Measurements from ENCODE around the gene NCOA3. TPM values are rescaled to one million over a fixed set of nuclear protein-coding genes. Genes with fewer than 3 reads are reported as not detected.
A peak's percentile ranks its signal among the peaks of the same experiment; 100 is the strongest.

NCOA3 gene
- total RNA-seq, 5 donors from 2014 or later (not counting 1 experiment from before 2014, with no cell fraction given): 64.4 to 89.2 (median 68.9) TPM

GRCh38 chr20:47600967-47601547 is 99.4 kb downstream of the NCOA3 start:
- H3K27ac Mint-ChIP-seq: no peak overlapping the region
- H3K4me1 Mint-ChIP-seq: peaks cover 59 to 66% (median 61%) of the 10 kb centered on the region in 3 donors
- POLR2A ChIA-PET: no interaction called here

DNA sequence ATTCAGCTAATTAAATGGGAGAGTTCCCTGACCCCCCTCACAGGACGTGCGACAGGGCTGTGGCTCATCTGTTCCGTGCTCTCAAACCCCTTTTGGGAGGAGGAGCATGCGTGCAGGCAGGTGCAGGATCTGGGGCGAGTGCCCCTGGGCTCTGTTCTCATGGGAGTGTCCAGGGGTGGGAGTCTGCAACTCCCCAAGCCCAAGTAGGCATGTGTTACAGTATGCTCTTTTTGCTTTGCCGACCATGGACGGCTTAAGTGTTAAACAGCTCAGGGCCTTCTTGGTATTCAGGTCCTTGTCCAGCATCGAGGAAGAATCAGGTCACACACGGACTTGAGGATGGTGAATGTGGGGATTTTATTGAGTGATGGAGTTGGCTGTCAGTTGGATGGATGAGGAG is 101.6 kb downstream of the NCOA3 start:
- H3K4me3 Mint-ChIP-seq: peak overlapping the region in 1 of 3 donors; percentile 8
- Histone ChIP-seq H3K9me3 (no peaks in the 10 kb centered on the region), H3K27ac (ENCODE audit: low read length) (no peak overlapping the region), H3K4me1 (ENCODE audit: control insufficient read depth in 1 of 2, extremely low read depth in 1 of 2, insufficient read depth in 2 of 2, low read length in 2 of 2) (peaks cover 7 to 19% of the 10 kb centered on the region in 2 experiments), H3K4me3 (ENCODE audit: control insufficient read depth in 1 of 2, extremely low read depth in 1 of 2, low read length in 1 of 2) (no peak overlapping the region), H3K36me3 (ENCODE audit: control insufficient read depth in 2 of 2, extremely low read depth in 1 of 2, insufficient read depth in 1 of 2, low read length in 1 of 2) (no peaks in the 10 kb centered on the region), H3K27me3 (replicated peaks in 1 of 2; ENCODE audit: control insufficient read depth in 2 of 2, extremely low read depth in 1 of 2, insufficient read depth in 2 of 2, low read length in 1 of 2) (no peaks in the 10 kb centered on the region)
- H3K9me3 Mint-ChIP-seq: no peaks in the 10 kb centered on the region
- POLR2A ChIA-PET: no interaction called here
- no peak for ATAC-seq (replicated peaks in 1 of 4)
- H3K4me1 Mint-ChIP-seq: peaks cover 75 to 78% (median 75%) of the 10 kb centered on the region in 3 donors
- DNase-seq: no peak
- 96% methylated on average over 5 of the region's 9 CpGs for WGBS (ENCODE audit: insufficient coverage)
- H3K27ac Mint-ChIP-seq: peak overlapping the region in 1 of 2 donors; percentile 60
- peaks cover 18% of the 10 kb centered on the region for H3K36me3 Mint-ChIP-seq
- CTCF ChIA-PET: no interaction called here
- no peaks in the 10 kb centered on the region for H3K27me3 Mint-ChIP-seq

More at GRCh38 chr20:47600967-47601547, 99.4 kb downstream of the NCOA3 start:
- H3K4me1 ChIP-seq (ENCODE audit: control insufficient read depth in 1 of 2, extremely low read depth in 1 of 2, insufficient read depth in 2 of 2, low read length in 2 of 2): peaks cover 3 to 13% of the 10 kb centered on the region in 2 experiments
- no CpG with 5 or more reads among the region's 9 CpGs for WGBS (ENCODE audit: insufficient coverage)
- DNase-seq (no peak), ATAC-seq (replicated peaks in 1 of 4) (no peak)
- CTCF ChIA-PET: interaction anchor here (1.0 to 2.0 kb wide), 3 partner anchors 8 to 327 kb away, joined by 3 to 6 read pairs (median 3); no protein-coding TSS in a partner anchor
- H3K9me3 Mint-ChIP-seq: no peaks in the 10 kb centered on the region
- H3K4me3 ChIP-seq (ENCODE audit: control insufficient read depth in 1 of 2, extremely low read depth in 1 of 2, low read length in 1 of 2): no peak overlapping the region
- H3K27ac ChIP-seq (ENCODE audit: low read length): no peak overlapping the region
- no peaks in the 10 kb centered on the region for H3K9me3 ChIP-seq
- no peak overlapping the region for H3K4me3 Mint-ChIP-seq
- H3K27me3 ChIP-seq (replicated peaks in 1 of 2; ENCODE audit: control insufficient read depth in 2 of 2, extremely low read depth in 1 of 2, insufficient read depth in 2 of 2, low read length in 1 of 2): no peaks in the 10 kb centered on the region
- H3K27me3 Mint-ChIP-seq: no peaks in the 10 kb centered on the region
- H3K36me3 ChIP-seq (ENCODE audit: control insufficient read depth in 2 of 2, extremely low read depth in 1 of 2, insufficient read depth in 1 of 2, low read length in 1 of 2): peaks cover 0 to 4% of the 10 kb centered on the region in 2 donors
- peaks cover 18% of the 10 kb centered on the region for H3K36me3 Mint-ChIP-seq

DNA sequence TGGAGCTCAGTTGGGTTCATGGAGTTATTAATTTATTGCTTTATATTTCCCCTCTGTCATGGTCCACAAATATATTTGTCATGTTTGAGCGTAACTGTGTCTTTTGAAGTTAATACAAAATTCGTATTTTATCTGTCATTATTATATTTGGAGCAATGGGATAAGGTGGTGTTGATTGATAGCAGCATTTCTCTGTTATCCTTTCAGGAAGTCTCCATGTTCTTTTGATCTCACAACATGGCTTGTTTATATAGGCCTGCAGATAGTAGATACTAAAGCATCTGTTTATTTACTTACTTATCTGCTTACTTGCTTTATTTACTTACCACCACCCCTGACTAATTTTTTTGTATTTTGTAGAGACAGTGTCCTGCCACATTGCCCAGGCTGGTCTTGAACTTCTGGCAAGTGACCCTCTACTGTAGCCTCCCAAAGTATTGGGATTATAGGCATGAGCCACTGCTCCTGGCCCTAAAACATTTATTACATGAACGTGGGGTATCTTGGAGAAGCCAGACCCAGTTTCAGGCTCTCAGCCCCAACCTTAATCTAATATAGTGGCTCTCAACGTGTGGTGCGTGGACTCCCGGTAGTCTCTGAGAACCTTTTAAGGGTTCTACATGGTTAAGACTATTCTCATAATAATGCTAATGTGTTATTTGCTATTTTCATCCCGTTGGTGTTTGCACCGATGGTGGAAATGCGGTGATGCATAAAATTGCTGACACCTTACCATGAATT is 104.2 kb downstream of the NCOA3 start:
- ChIA-PET CTCF (no interaction called here), POLR2A (no interaction called here)
- WGBS (ENCODE audit: insufficient coverage): 88% methylated on average over 2 of the region's 9 CpGs
- H3K27me3 Mint-ChIP-seq: no peaks in the 10 kb centered on the region
- H3K4me1 Mint-ChIP-seq: peaks cover 84 to 90% (median 85%) of the 10 kb centered on the region in 3 donors
- DNase-seq (no peak), ATAC-seq (replicated peaks in 1 of 4) (no peak)
- Histone ChIP-seq H3K27me3 (replicated peaks in 1 of 2; ENCODE audit: control insufficient read depth in 2 of 2, extremely low read depth in 1 of 2, insufficient read depth in 2 of 2, low read length in 1 of 2) (no peaks in the 10 kb centered on the region), H3K9me3 (no peaks in the 10 kb centered on the region), H3K4me1 (ENCODE audit: control insufficient read depth in 1 of 2, extremely low read depth in 1 of 2, insufficient read depth in 2 of 2, low read length in 2 of 2) (peaks cover 7 to 24% of the 10 kb centered on the region in 2 experiments), H3K27ac (ENCODE audit: low read length) (no peak overlapping the region), H3K4me3 (ENCODE audit: control insufficient read depth in 1 of 2, extremely low read depth in 1 of 2, low read length in 1 of 2) (no peak overlapping the region), H3K36me3 (ENCODE audit: control insufficient read depth in 2 of 2, extremely low read depth in 1 of 2, insufficient read depth in 1 of 2, low read length in 1 of 2) (no peaks in the 10 kb centered on the region)
- H3K36me3 Mint-ChIP-seq: peaks cover 11% of the 10 kb centered on the region
- peak overlapping the region; percentile 4 to 28 (median 10) for H3K4me3 Mint-ChIP-seq
- peak overlapping the region; percentile 64 to 75 for H3K27ac Mint-ChIP-seq
- H3K9me3 Mint-ChIP-seq: no peaks in the 10 kb centered on the region

DNA sequence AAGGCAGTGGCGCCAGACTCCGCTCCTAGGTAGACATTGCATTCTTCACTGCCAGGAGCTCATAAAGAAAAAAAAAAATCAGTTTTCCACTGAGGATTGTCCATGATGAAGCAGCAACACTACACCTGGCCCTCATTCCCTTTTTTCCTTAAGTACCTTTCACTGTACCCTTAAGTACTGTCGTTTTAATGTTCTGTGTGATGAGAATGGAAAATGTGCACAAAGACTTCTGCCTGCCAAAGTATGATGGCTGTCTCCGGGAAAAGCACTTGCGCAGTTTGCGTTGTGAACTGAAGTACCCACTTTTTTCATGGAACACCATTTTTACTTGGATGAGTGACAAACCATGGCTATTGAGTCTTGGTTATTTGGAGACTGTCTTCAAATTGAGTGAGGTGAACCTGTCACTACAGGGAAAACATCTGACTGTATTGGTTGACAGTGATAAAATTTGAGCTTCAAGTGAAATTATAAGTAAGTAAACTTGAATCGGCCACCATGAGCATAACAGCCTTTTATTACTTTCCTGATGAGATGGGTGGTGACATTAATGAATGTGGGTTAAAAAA is 104.8 kb downstream of the NCOA3 start:
- H3K9me3 Mint-ChIP-seq: no peaks in the 10 kb centered on the region
- CTCF ChIA-PET: no interaction called here
- no peak overlapping the region for H3K27ac ChIP-seq (ENCODE audit: low read length)
- peaks cover 7 to 24% of the 10 kb centered on the region in 2 experiments for H3K4me1 ChIP-seq (ENCODE audit: control insufficient read depth in 1 of 2, extremely low read depth in 1 of 2, insufficient read depth in 2 of 2, low read length in 2 of 2)
- ATAC-seq (replicated peaks in 1 of 4) (no peak), DNase-seq (no peak)
- peaks cover 11% of the 10 kb centered on the region for H3K36me3 Mint-ChIP-seq
- H3K4me3 Mint-ChIP-seq: peak overlapping the region in 2 of 3 donors; percentile 41 to 49
- 100% methylated on average over 2 of the region's 7 CpGs for WGBS (ENCODE audit: insufficient coverage)
- H3K36me3 ChIP-seq (ENCODE audit: control insufficient read depth in 2 of 2, extremely low read depth in 1 of 2, insufficient read depth in 1 of 2, low read length in 1 of 2): no peaks in the 10 kb centered on the region
- H3K27me3 Mint-ChIP-seq: no peaks in the 10 kb centered on the region
- no peaks in the 10 kb centered on the region for H3K9me3 ChIP-seq
- peaks cover 86 to 91% (median 89%) of the 10 kb centered on the region in 3 donors for H3K4me1 Mint-ChIP-seq
- POLR2A ChIA-PET: no interaction called here
- H3K4me3 ChIP-seq (ENCODE audit: control insufficient read depth in 1 of 2, extremely low read depth in 1 of 2, low read length in 1 of 2): no peak overlapping the region
- H3K27me3 ChIP-seq (replicated peaks in 1 of 2; ENCODE audit: control insufficient read depth in 2 of 2, extremely low read depth in 1 of 2, insufficient read depth in 2 of 2, low read length in 1 of 2): no peaks in the 10 kb centered on the region
- peak overlapping the region; percentile 64 to 88 for H3K27ac Mint-ChIP-seq

GRCh38 chr20:47606983-47607613 is 105.4 kb downstream of the NCOA3 start:
- peaks cover 7 to 24% of the 10 kb centered on the region in 2 experiments for H3K4me1 ChIP-seq (ENCODE audit: control insufficient read depth in 1 of 2, extremely low read depth in 1 of 2, insufficient read depth in 2 of 2, low read length in 2 of 2)
- no CpG with 5 or more reads among the region's 1 CpG for WGBS (ENCODE audit: insufficient coverage)
- no peak overlapping the region for H3K4me3 ChIP-seq (ENCODE audit: control insufficient read depth in 1 of 2, extremely low read depth in 1 of 2, low read length in 1 of 2)
- Mint-ChIP-seq H3K36me3 (peaks cover 13% of the 10 kb centered on the region), H3K27me3 (no peaks in the 10 kb centered on the region), H3K4me1 (peaks cover 86 to 93% (median 87%) of the 10 kb centered on the region in 3 donors), H3K4me3 (peak overlapping the region in 2 of 3 donors; percentile 41 to 49), H3K9me3 (no peaks in the 10 kb centered on the region), H3K27ac (peak overlapping the region; percentile 64 to 88)
- H3K9me3 ChIP-seq: no peaks in the 10 kb centered on the region
- H3K27me3 ChIP-seq (replicated peaks in 1 of 2; ENCODE audit: control insufficient read depth in 2 of 2, extremely low read depth in 1 of 2, insufficient read depth in 2 of 2, low read length in 1 of 2): no peaks in the 10 kb centered on the region
- DNase-seq (no peak), ATAC-seq (replicated peaks in 1 of 4) (peak in 2 of 4 experiments; percentile 48 to 60)
- no peak overlapping the region for H3K27ac ChIP-seq (ENCODE audit: low read length)
- ChIA-PET POLR2A (no interaction called here), CTCF (no interaction called here)
- H3K36me3 ChIP-seq (ENCODE audit: control insufficient read depth in 2 of 2, extremely low read depth in 1 of 2, insufficient read depth in 1 of 2, low read length in 1 of 2): no peaks in the 10 kb centered on the region

DNA sequence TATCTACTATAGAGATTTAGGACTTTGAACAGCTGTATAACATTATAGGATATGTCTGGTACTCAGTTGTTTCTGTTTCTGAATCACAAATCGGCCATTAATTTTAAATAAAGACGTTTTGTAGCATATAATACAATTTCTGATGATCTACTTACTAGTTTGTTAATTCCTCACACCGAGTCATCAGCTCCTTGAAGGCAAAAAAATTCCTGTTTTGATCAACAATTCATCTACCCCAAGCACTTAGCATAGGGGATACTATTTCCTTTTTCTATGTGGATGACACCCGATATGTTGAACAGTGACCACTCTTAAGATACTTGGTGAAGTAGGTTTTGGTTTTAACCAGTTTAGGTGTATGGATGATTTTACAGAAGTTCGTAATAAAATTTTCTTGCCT is 107.3 kb downstream of the NCOA3 start:
- DNase-seq (no peak), ATAC-seq (replicated peaks in 1 of 4) (no peak)
- CTCF ChIA-PET: interaction anchor here in 1 of 2 donors (0.6 to 1.9 kb wide), 5 partner anchors 9 to 193 kb away, joined by 3 to 6 read pairs (median 4); no protein-coding TSS in a partner anchor
- Mint-ChIP-seq H3K4me3 (no peak overlapping the region), H3K27ac (peak overlapping the region; percentile 23 to 70), H3K9me3 (no peaks in the 10 kb centered on the region), H3K4me1 (peaks cover 76 to 89% (median 79%) of the 10 kb centered on the region in 3 donors), H3K27me3 (no peaks in the 10 kb centered on the region), H3K36me3 (peaks cover 12% of the 10 kb centered on the region)
- no peak overlapping the region for H3K4me3 ChIP-seq (ENCODE audit: control insufficient read depth in 1 of 2, extremely low read depth in 1 of 2, low read length in 1 of 2)
- H3K27ac ChIP-seq (ENCODE audit: low read length): no peak overlapping the region
- peaks cover 7 to 17% of the 10 kb centered on the region in 2 experiments for H3K4me1 ChIP-seq (ENCODE audit: control insufficient read depth in 1 of 2, extremely low read depth in 1 of 2, insufficient read depth in 2 of 2, low read length in 2 of 2)
- no CpG with 5 or more reads among the region's 5 CpGs for WGBS (ENCODE audit: insufficient coverage)
- POLR2A ChIA-PET: no interaction called here
- H3K36me3 ChIP-seq (ENCODE audit: control insufficient read depth in 2 of 2, extremely low read depth in 1 of 2, insufficient read depth in 1 of 2, low read length in 1 of 2): no peaks in the 10 kb centered on the region
- H3K9me3 ChIP-seq: no peaks in the 10 kb centered on the region
- H3K27me3 ChIP-seq (replicated peaks in 1 of 2; ENCODE audit: control insufficient read depth in 2 of 2, extremely low read depth in 1 of 2, insufficient read depth in 2 of 2, low read length in 1 of 2): no peaks in the 10 kb centered on the region
